Osteoblast (primary cell): ENCODE measurements around the gene TTC28. TPM values are rescaled to one million over a fixed set of nuclear protein-coding genes. Genes with fewer than 3 reads are reported as not detected.
A peak's percentile ranks its signal among the peaks of the same experiment; 100 is the strongest.

Experiments used
- DNase-seq: peaks from one replicate; pipeline ENCODE4 v3.0.0; 2011; ENCODE audit warnings: low spot score, mixed read lengths; ENCODE audit not compliant: insufficient read length; ENCODE audit errors: missing footprints
- H2AFZ ChIP-seq: 2 replicates; pipeline ENCODE4 v1.6.0; 2011; ENCODE audit warnings: mild to moderate bottlenecking, low read length
- H3K27ac ChIP-seq: 2 replicates; pipeline ENCODE4 v1.5.1; 2011; ENCODE audit warnings: mild to moderate bottlenecking, low read depth, low read length, moderate library complexity
- H3K27me3 ChIP-seq: 2 replicates; pipeline ENCODE4 v1.6.0; 2012; ENCODE audit warnings: mild to moderate bottlenecking, control low read depth, inconsistent platforms, low read length, moderate library complexity; ENCODE audit not compliant: insufficient read depth
- H3K36me3 ChIP-seq: 2 replicates; pipeline ENCODE4 v1.5.1; 2011; ENCODE audit warnings: mild to moderate bottlenecking, low read length, control low read depth, moderate library complexity; ENCODE audit not compliant: insufficient read depth
- H3K4me1 ChIP-seq: 2 replicates; pipeline ENCODE4 v1.5.1; 2011; ENCODE audit warnings: mild to moderate bottlenecking, low read length, control low read depth, moderate library complexity; ENCODE audit not compliant: insufficient read depth
- H3K4me2 ChIP-seq: 2 replicates; pipeline ENCODE4 v1.6.0; 2011; ENCODE audit warnings: mild to moderate bottlenecking, low read length; ENCODE audit not compliant: insufficient read depth
- H3K4me3 ChIP-seq: fragments of 200-600 bp; sonication (generic); 3 replicates; pipeline ENCODE4 v1.5.1; 2012; ENCODE audit warnings: mild to moderate bottlenecking, low read length, inconsistent platforms; ENCODE audit not compliant: insufficient read depth
- H3K79me2 ChIP-seq: 2 replicates; pipeline ENCODE4 v1.6.0; 2012; ENCODE audit warnings: mild to moderate bottlenecking, low read length, control low read depth, inconsistent platforms; ENCODE audit not compliant: insufficient read depth
- H3K9me3 ChIP-seq: 2 replicates; pipeline ENCODE4 v1.5.1; 2011; ENCODE audit warnings: low read depth, low read length, control low read depth
- H4K20me1 ChIP-seq: 2 replicates; pipeline ENCODE4 v1.6.0; 2012; ENCODE audit warnings: mild to moderate bottlenecking, low read length, control low read depth; ENCODE audit not compliant: insufficient read depth
- CTCF ChIP-seq: IDR thresholded peaks from 2 replicates; pipeline ENCODE4 v1.5.1; 2011; ENCODE audit warnings: mild to moderate bottlenecking, low read depth, low read length, moderate library complexity; ENCODE audit errors: extremely low read depth
- total RNA-seq: library from RNA; depleted of rRNA; stranded (reverse); fragments of >200 nt; gene quantifications from 2 replicates; pipeline ENCODE4 v1.2.3, GENCODE V29; 2012

TTC28 gene
- total RNA-seq, 1 donor = 48.1 TPM

GRCh38 chr22:28332410-28332809 lies 347.2 kb downstream of the TTC28 start:
- no peak for TF ChIP-seq CTCF
- peaks cover 3% of the 10 kb centered on the region for H4K20me1 ChIP-seq
- H2AFZ ChIP-seq = no peak overlapping the region
- H3K9me3 ChIP-seq = no peaks in the 10 kb centered on the region
- DNase-seq = no peak
- peaks cover 15% of the 10 kb centered on the region for H3K4me1 ChIP-seq
- H3K79me2 ChIP-seq = no peaks in the 10 kb centered on the region
- H3K27ac ChIP-seq = no peak overlapping the region
- no peaks in the 10 kb centered on the region for H3K36me3 ChIP-seq
- H3K4me3 ChIP-seq = no peak overlapping the region
- H3K27me3 ChIP-seq = no peaks in the 10 kb centered on the region
- no peak overlapping the region for H3K4me2 ChIP-seq

GRCh38 chr22:28331695-28332094 lies 347.9 kb downstream of the TTC28 start:
- TF ChIP-seq CTCF = no peak
- Histone ChIP-seq H3K36me3 (no peaks in the 10 kb centered on the region), H3K9me3 (no peaks in the 10 kb centered on the region), H3K79me2 (no peaks in the 10 kb centered on the region), H3K4me1 (peaks cover 15% of the 10 kb centered on the region), H3K27me3 (no peaks in the 10 kb centered on the region), H3K27ac (no peak overlapping the region), H2AFZ (no peak overlapping the region), H3K4me2 (no peak overlapping the region), H4K20me1 (peaks cover 3% of the 10 kb centered on the region), H3K4me3 (no peak overlapping the region)
- no peak for DNase-seq

- Histone ChIP-seq H3K9me3 (no peaks in the 10 kb centered on the region), H2AFZ (no peak overlapping the region), H3K79me2 (no peaks in the 10 kb centered on the region), H3K27me3 (no peaks in the 10 kb centered on the region), H3K4me1 (peaks cover 15% of the 10 kb centered on the region), H3K4me2 (peak overlapping the region; percentile 28), H3K4me3 (no peak overlapping the region), H3K36me3 (no peaks in the 10 kb centered on the region), H4K20me1 (peaks cover 3% of the 10 kb centered on the region), H3K27ac (peak overlapping the region; percentile 58)
- DNase-seq = no peak
- no peak for TF ChIP-seq CTCF
Observed at GRCh38 chr22:28329186-28330073, 350.2 kb downstream of the TTC28 start.

GRCh38 chr22:28328756-28329155 lies 350.9 kb downstream of the TTC28 start:
- TF ChIP-seq CTCF = no peak
- no peaks in the 10 kb centered on the region for H3K36me3 ChIP-seq
- H4K20me1 ChIP-seq = peaks cover 3% of the 10 kb centered on the region
- H3K4me2 ChIP-seq = peak overlapping the region; percentile 28
- H3K9me3 ChIP-seq = no peaks in the 10 kb centered on the region
- H3K79me2 ChIP-seq = no peaks in the 10 kb centered on the region
- H2AFZ ChIP-seq = no peak overlapping the region
- H3K4me1 ChIP-seq = peaks cover 15% of the 10 kb centered on the region
- no peaks in the 10 kb centered on the region for H3K27me3 ChIP-seq
- H3K27ac ChIP-seq = no peak overlapping the region
- no peak for DNase-seq
- H3K4me3 ChIP-seq = no peak overlapping the region
